Measurements from ENCODE around the gene LRMDA. TPM values are rescaled to one million over a fixed set of nuclear protein-coding genes. Genes with fewer than 3 reads are reported as not detected.

The LRMDA gene
- total RNA-seq, 4 donors from 2014 or later, result 2.2 to 7.8 (median 4.5) TPM

DNA sequence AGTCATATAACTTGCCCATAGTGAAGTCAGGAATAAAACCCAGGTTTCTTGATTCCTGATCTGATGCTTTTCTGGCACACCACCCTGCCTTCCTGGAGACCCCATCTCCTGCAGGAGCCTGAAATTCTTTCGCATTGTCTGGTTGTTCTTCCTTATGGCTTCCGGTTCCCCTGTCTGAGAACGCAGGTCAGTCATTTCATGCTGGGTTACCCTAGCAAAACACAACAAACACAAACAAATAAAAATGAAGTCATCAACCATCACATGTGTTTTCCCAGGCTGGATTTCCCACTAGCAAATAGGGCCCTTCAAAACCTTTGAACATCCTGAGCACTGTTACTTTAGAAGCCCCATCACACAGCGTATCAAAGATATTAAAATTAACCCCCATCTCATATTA, 569.6 kb downstream of the LRMDA start:
- intact Hi-C loops (cut with DNase I; ENCODE audit: low total_unique reads), result no loop called here

DNA sequence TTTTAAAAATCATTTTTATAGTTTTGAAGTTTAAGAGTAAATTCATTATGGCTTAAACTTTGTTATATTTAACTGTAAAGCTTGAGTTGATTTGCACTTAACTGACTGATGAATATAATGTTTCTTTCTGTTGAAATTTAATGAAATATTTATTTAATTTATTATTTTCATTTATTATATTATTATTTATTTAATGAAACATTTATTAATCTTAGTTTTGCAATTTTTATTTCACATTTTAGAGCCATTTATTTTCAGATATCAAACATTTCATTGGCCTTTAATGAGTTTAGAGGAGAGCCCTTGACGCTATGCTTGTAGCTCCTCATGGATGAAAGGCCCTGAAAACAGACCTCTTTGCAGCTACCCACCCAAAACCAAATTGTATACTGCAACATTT, 570.0 kb downstream of the LRMDA start:
- H3K4me1 ChIP-seq, result no peaks in the 10 kb centered on the region
- in situ Hi-C loops (cut with MboI; ENCODE audit: low pct_ligation_motif_present in 1 of 4, low pct_unique_long_range_greater_than_20kb in 1 of 4, low sequenced_read_pairs in 3 of 4), result no loop called here
- WGBS, 2 donors (ENCODE audit: low coverage in 1 of 2), result 90 to 100% methylated on average over 1 of the region's 1 CpG
- no peaks in the 10 kb centered on the region for H3K36me3 ChIP-seq
- no peaks in the 10 kb centered on the region for H3K27me3 ChIP-seq
- no peak for DNase-seq
- TF ChIP-seq POLR2AphosphoS5 (IDR thresholded peaks at IDR 0.05) (no peak), EP300 (IDR thresholded peaks at IDR 0.05; ENCODE audit: low read depth) (no peak), POLR2A (IDR thresholded peaks at IDR 0.05) (no peak)
- TF ChIP-seq, protein P1, sequence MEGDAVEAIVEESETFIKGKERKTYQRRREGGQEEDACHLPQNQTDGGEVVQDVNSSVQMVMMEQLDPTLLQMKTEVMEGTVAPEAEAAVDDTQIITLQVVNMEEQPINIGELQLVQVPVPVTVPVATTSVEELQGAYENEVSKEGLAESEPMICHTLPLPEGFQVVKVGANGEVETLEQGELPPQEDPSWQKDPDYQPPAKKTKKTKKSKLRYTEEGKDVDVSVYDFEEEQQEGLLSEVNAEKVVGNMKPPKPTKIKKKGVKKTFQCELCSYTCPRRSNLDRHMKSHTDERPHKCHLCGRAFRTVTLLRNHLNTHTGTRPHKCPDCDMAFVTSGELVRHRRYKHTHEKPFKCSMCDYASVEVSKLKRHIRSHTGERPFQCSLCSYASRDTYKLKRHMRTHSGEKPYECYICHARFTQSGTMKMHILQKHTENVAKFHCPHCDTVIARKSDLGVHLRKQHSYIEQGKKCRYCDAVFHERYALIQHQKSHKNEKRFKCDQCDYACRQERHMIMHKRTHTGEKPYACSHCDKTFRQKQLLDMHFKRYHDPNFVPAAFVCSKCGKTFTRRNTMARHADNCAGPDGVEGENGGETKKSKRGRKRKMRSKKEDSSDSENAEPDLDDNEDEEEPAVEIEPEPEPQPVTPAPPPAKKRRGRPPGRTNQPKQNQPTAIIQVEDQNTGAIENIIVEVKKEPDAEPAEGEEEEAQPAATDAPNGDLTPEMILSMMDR (IDR thresholded peaks at IDR 0.05), result no peak
- no peaks in the 10 kb centered on the region for H3K9me3 ChIP-seq
- H3K4me3 ChIP-seq, result no peak overlapping the region
- intact Hi-C loops (cut with DNase I; ENCODE audit: low total_unique reads), result no loop called here
- H3K27ac ChIP-seq, result no peak overlapping the region

More for the DNA sequence above, 569.6 kb downstream of the LRMDA start:
- no peak for DNase-seq
- 81 to 93% methylated on average over 3 to 4 of the region's 4 CpGs for WGBS, 2 donors (ENCODE audit: low coverage in 1 of 2)
- in situ Hi-C loops (cut with MboI; ENCODE audit: low pct_ligation_motif_present in 1 of 4, low pct_unique_long_range_greater_than_20kb in 1 of 4, low sequenced_read_pairs in 3 of 4), result no loop called here
- TF ChIP-seq, protein P1 (IDR thresholded peaks at IDR 0.05), result no peak
- TF ChIP-seq POLR2A (IDR thresholded peaks at IDR 0.05), result no peak
- TF ChIP-seq POLR2AphosphoS5 (IDR thresholded peaks at IDR 0.05), result no peak
- no peak for TF ChIP-seq EP300 (IDR thresholded peaks at IDR 0.05; ENCODE audit: low read depth)
- H3K4me1 ChIP-seq, result no peaks in the 10 kb centered on the region
- H3K36me3 ChIP-seq, result no peaks in the 10 kb centered on the region
- no peak overlapping the region for H3K27ac ChIP-seq
- H3K9me3 ChIP-seq, result no peaks in the 10 kb centered on the region
- H3K27me3 ChIP-seq, result no peaks in the 10 kb centered on the region
- H3K4me3 ChIP-seq, result no peak overlapping the region

DNA sequence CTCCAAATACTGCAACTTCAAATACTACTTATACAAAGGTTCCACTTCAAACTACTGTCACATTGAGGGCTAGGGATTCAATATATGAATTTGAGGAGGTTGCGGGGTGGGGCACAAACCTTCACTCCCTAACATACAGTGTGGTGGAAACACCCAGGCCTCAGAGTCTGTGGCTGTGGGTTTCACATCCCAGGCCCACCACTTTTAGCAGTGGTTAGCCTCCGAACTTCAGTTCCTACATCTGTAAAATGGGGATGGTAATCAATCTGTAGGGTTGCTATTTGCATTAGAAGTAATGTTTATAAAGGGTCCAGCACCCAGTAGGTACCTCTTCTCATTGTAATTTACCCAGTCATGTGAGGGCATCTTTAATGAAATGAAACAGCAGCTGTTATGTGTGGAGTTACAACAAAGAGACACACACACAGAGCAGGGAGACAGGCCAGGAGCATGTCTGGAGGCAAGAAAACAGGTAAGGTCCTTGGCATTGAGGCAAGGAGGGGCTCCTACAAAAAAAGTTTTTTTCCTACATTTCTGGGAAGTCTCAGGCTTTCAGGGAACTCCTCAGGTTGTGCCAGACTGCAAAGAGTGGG, 570.9 kb downstream of the LRMDA start:
- no peaks in the 10 kb centered on the region for H3K4me1 ChIP-seq
- DNase-seq, result no peak
- H3K9me3 ChIP-seq, result no peaks in the 10 kb centered on the region
- H3K36me3 ChIP-seq, result no peaks in the 10 kb centered on the region
- 97% methylated on average over 2 of the region's 2 CpGs; no CpG with 5 or more reads in 1 of the 2 donors for WGBS, 2 donors (ENCODE audit: low coverage in 1 of 2)
- no peak for TF ChIP-seq POLR2AphosphoS5 (IDR thresholded peaks at IDR 0.05)
- TF ChIP-seq EP300 (IDR thresholded peaks at IDR 0.05; ENCODE audit: low read depth), result no peak
- no peak for TF ChIP-seq POLR2A (IDR thresholded peaks at IDR 0.05)
- TF ChIP-seq, protein P1 (IDR thresholded peaks at IDR 0.05), result no peak
- H3K27ac ChIP-seq, result no peak overlapping the region
- intact Hi-C loops (cut with DNase I; ENCODE audit: low total_unique reads), result no loop called here
- no peaks in the 10 kb centered on the region for H3K27me3 ChIP-seq
- in situ Hi-C loops (cut with MboI; ENCODE audit: low pct_ligation_motif_present in 1 of 4, low pct_unique_long_range_greater_than_20kb in 1 of 4, low sequenced_read_pairs in 3 of 4), result no loop called here
- no peak overlapping the region for H3K4me3 ChIP-seq

GRCh38 chr10:76007667-76008181, 576.3 kb downstream of the LRMDA start:
- H3K36me3 ChIP-seq, result no peaks in the 10 kb centered on the region
- no peaks in the 10 kb centered on the region for H3K9me3 ChIP-seq
- no peaks in the 10 kb centered on the region for H3K27me3 ChIP-seq
- TF ChIP-seq POLR2A (IDR thresholded peaks at IDR 0.05) (no peak), EP300 (IDR thresholded peaks at IDR 0.05; ENCODE audit: low read depth) (no peak), POLR2AphosphoS5 (IDR thresholded peaks at IDR 0.05) (no peak)
- TF ChIP-seq, protein P1 (IDR thresholded peaks at IDR 0.05), result no peak
- no peaks in the 10 kb centered on the region for H3K4me1 ChIP-seq
- no peak overlapping the region for H3K4me3 ChIP-seq
- no peak for DNase-seq
- in situ Hi-C loops (cut with MboI; ENCODE audit: low pct_ligation_motif_present in 1 of 4, low pct_unique_long_range_greater_than_20kb in 1 of 4, low sequenced_read_pairs in 3 of 4), result no loop called here
- WGBS, 2 donors (ENCODE audit: low coverage in 1 of 2), result 82 to 87% methylated on average over 13 to 14 of the region's 14 CpGs
- intact Hi-C loops (cut with DNase I; ENCODE audit: low total_unique reads), result no loop called here
- no peak overlapping the region for H3K27ac ChIP-seq

Data from transverse colon (tissue), 4 donors.